Measurements from ENCODE around the gene FHIT.

DNA sequence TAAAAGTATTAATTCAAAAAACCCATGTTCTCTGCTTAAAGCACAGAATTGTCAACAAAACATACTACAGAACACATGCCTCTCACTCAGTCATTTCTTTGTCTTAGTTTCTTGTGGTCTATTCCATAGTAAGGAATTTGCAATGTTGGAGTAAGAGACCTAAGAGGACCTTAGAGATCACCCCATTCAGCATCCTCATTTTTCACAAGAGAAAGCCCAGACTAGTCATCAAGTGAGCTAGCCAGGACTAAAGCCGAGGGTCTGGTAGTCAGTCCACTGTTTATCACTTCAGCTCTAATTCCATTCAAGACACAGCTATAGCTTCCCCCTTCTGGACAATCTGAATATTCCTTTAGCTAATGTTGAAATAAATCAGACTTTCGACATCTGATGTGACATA is 601.1 kb downstream of the FHIT start:
- TF ChIP-seq, protein P1, sequence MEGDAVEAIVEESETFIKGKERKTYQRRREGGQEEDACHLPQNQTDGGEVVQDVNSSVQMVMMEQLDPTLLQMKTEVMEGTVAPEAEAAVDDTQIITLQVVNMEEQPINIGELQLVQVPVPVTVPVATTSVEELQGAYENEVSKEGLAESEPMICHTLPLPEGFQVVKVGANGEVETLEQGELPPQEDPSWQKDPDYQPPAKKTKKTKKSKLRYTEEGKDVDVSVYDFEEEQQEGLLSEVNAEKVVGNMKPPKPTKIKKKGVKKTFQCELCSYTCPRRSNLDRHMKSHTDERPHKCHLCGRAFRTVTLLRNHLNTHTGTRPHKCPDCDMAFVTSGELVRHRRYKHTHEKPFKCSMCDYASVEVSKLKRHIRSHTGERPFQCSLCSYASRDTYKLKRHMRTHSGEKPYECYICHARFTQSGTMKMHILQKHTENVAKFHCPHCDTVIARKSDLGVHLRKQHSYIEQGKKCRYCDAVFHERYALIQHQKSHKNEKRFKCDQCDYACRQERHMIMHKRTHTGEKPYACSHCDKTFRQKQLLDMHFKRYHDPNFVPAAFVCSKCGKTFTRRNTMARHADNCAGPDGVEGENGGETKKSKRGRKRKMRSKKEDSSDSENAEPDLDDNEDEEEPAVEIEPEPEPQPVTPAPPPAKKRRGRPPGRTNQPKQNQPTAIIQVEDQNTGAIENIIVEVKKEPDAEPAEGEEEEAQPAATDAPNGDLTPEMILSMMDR (IDR thresholded peaks at IDR 0.05) = no peak
- TF ChIP-seq POLR2A (IDR thresholded peaks at IDR 0.05) = no peak
- no peak for TF ChIP-seq EP300 (IDR thresholded peaks at IDR 0.05)
